Cardiac fibroblast (primary cell): Measurements from ENCODE around the gene NRSN2.
A peak's percentile ranks its signal among the peaks of the same experiment; 100 is the strongest.

ENCODE experiments used
- DNase-seq, 2 donors: peaks; one replicate each; pipeline versions ENCODE4 v3.0.0 to v3.0.0-alpha.2; 2010; ENCODE audit warnings: low read depth in 2 of 2
- H3K4me3 ChIP-seq, 2 donors: replicated peaks in 1 of 2; 1 replicate in 1 of 2; 2 replicates in 1 of 2; pipeline ENCODE4 v1.5.1; 2011; ENCODE audit warnings: low read depth in 2 of 2, low read length in 2 of 2, mild to moderate bottlenecking in 2 of 2, moderate library complexity in 1 of 2
- CTCF ChIP-seq: IDR thresholded peaks from one replicate; pipeline ENCODE4 v1.5.1; 2011; ENCODE audit warnings: low read depth, mild to moderate bottlenecking, low read length, inconsistent platforms

The NRSN2 gene

GRCh38 chr20:366041-366718 lies 19.3 kb downstream of the NRSN2 start:
- no peak for TF ChIP-seq CTCF
- no peak overlapping the region for H3K4me3 ChIP-seq
- DNase-seq = no peak

- TF ChIP-seq CTCF = no peak
- H3K4me3 ChIP-seq = no peak overlapping the region
- DNase-seq = no peak
Measured at GRCh38 chr20:366719-367485, 20.0 kb downstream of the NRSN2 start.

GRCh38 chr20:367486-367887 lies 20.6 kb downstream of the NRSN2 start:
- no peak for DNase-seq
- no peak for TF ChIP-seq CTCF
- H3K4me3 ChIP-seq = no peak overlapping the region

- TF ChIP-seq CTCF = no peak
- no peak for DNase-seq
- H3K4me3 ChIP-seq = no peak overlapping the region
Measured at GRCh38 chr20:368915-369314, 22.0 kb downstream of the NRSN2 start.

GRCh38 chr20:370151-370600 lies 23.3 kb downstream of the NRSN2 start:
- no peak for TF ChIP-seq CTCF
- peak in 1 of 2 donors; percentile 38 for DNase-seq
- no peak overlapping the region for H3K4me3 ChIP-seq

- no peak for TF ChIP-seq CTCF
- H3K4me3 ChIP-seq = no peak overlapping the region
Measured at GRCh38 chr20:370977-371754, 24.3 kb downstream of the NRSN2 start.

More at GRCh38 chr20:370977-371754, 24.3 kb downstream of the NRSN2 start:
- no peak for DNase-seq
